Measurements from ENCODE around the gene KRR1.

Gene KRR1

GRCh38 chr12:75511116-75512048 is at the start of gene KRR1:
KRR1 (minus strand) TSS chr12:75511609; CDS start chr12:75511597, 12 bp downstream.
- no peaks in the 10 kb centered on the region for H3K36me3 Mint-ChIP-seq
- peak within 1 kb of the TSS; percentile 99 for H3K4me3 Mint-ChIP-seq
- no peaks in the 10 kb centered on the region for H3K27me3 Mint-ChIP-seq

GRCh38 chr12:75560167-75560566 is 48.8 kb upstream of the KRR1 start:
- Mint-ChIP-seq H3K9me3 (no peaks in the 10 kb centered on the region), H3K27ac (no peak overlapping the region), H3K27me3 (peaks cover 7% of the 10 kb centered on the region), H3K36me3 (no peaks in the 10 kb centered on the region), H3K4me1 (no peaks in the 10 kb centered on the region), H3K4me3 (no peak overlapping the region)

More at GRCh38 chr12:75511116-75512048, at the start of gene KRR1:
- Mint-ChIP-seq H3K9me3 (no peaks in the 10 kb centered on the region), H3K4me1 (peaks cover 40% of the 10 kb centered on the region), H3K27ac (peak within 1 kb of the TSS; percentile 98)

- Mint-ChIP-seq H3K27ac (no peak overlapping the region), H3K27me3 (peaks cover 9% of the 10 kb centered on the region), H3K4me1 (no peaks in the 10 kb centered on the region), H3K36me3 (no peaks in the 10 kb centered on the region), H3K4me3 (no peak overlapping the region), H3K9me3 (no peaks in the 10 kb centered on the region)
These were observed 46.9 kb upstream of the KRR1 start for GRCh38 chr12:75558287-75558686.

GRCh38 chr12:75556311-75556899 is 45.0 kb upstream of the KRR1 start:
- Mint-ChIP-seq H3K36me3 (no peaks in the 10 kb centered on the region), H3K27ac (no peak overlapping the region), H3K4me3 (no peak overlapping the region), H3K27me3 (peaks cover 12% of the 10 kb centered on the region), H3K4me1 (no peaks in the 10 kb centered on the region), H3K9me3 (no peaks in the 10 kb centered on the region)

GRCh38 chr12:75554556-75554880 is 43.1 kb upstream of the KRR1 start:
- Mint-ChIP-seq H3K9me3 (no peaks in the 10 kb centered on the region), H3K27ac (no peak overlapping the region), H3K27me3 (peaks cover 17% of the 10 kb centered on the region), H3K4me1 (no peaks in the 10 kb centered on the region), H3K36me3 (no peaks in the 10 kb centered on the region), H3K4me3 (no peak overlapping the region)

- no peaks in the 10 kb centered on the region for H3K9me3 Mint-ChIP-seq
- H3K4me3 Mint-ChIP-seq, result no peak overlapping the region
- peaks cover 16% of the 10 kb centered on the region for H3K27me3 Mint-ChIP-seq
- no peak overlapping the region for H3K27ac Mint-ChIP-seq
- H3K4me1 Mint-ChIP-seq, result no peaks in the 10 kb centered on the region
- H3K36me3 Mint-ChIP-seq, result no peaks in the 10 kb centered on the region
These were observed 42.6 kb upstream of the KRR1 start for GRCh38 chr12:75553836-75554555.

- no peaks in the 10 kb centered on the region for H3K36me3 Mint-ChIP-seq
- no peaks in the 10 kb centered on the region for H3K4me1 Mint-ChIP-seq
- no peak overlapping the region for H3K4me3 Mint-ChIP-seq
- H3K27ac Mint-ChIP-seq, result no peak overlapping the region
- H3K9me3 Mint-ChIP-seq, result no peaks in the 10 kb centered on the region
- H3K27me3 Mint-ChIP-seq, result peaks cover 20% of the 10 kb centered on the region
These were observed 42.0 kb upstream of the KRR1 start for GRCh38 chr12:75553398-75553797.

GRCh38 chr12:75551477-75551876 is 40.1 kb upstream of the KRR1 start:
- H3K4me3 Mint-ChIP-seq, result no peak overlapping the region
- no peaks in the 10 kb centered on the region for H3K9me3 Mint-ChIP-seq
- H3K27ac Mint-ChIP-seq, result no peak overlapping the region
- no peaks in the 10 kb centered on the region for H3K36me3 Mint-ChIP-seq
- peaks cover 22% of the 10 kb centered on the region for H3K27me3 Mint-ChIP-seq
- no peaks in the 10 kb centered on the region for H3K4me1 Mint-ChIP-seq

GRCh38 chr12:75550401-75551240 is 39.2 kb upstream of the KRR1 start:
- Mint-ChIP-seq H3K9me3 (no peaks in the 10 kb centered on the region), H3K4me3 (no peak overlapping the region), H3K27ac (no peak overlapping the region), H3K36me3 (no peaks in the 10 kb centered on the region), H3K4me1 (no peaks in the 10 kb centered on the region), H3K27me3 (peaks cover 22% of the 10 kb centered on the region)

- Mint-ChIP-seq H3K4me3 (no peak overlapping the region), H3K27me3 (peaks cover 22% of the 10 kb centered on the region), H3K9me3 (no peaks in the 10 kb centered on the region), H3K27ac (no peak overlapping the region), H3K4me1 (no peaks in the 10 kb centered on the region), H3K36me3 (no peaks in the 10 kb centered on the region)
These were observed 38.6 kb upstream of the KRR1 start for GRCh38 chr12:75549989-75550388.

GRCh38 chr12:75548879-75549278 is 37.5 kb upstream of the KRR1 start:
- Mint-ChIP-seq H3K4me1 (no peaks in the 10 kb centered on the region), H3K27me3 (peaks cover 26% of the 10 kb centered on the region), H3K27ac (no peak overlapping the region), H3K4me3 (no peak overlapping the region), H3K36me3 (no peaks in the 10 kb centered on the region), H3K9me3 (no peaks in the 10 kb centered on the region)

- Mint-ChIP-seq H3K9me3 (no peaks in the 10 kb centered on the region), H3K36me3 (no peaks in the 10 kb centered on the region), H3K27ac (no peak overlapping the region), H3K27me3 (peaks cover 20% of the 10 kb centered on the region), H3K4me3 (no peak overlapping the region), H3K4me1 (no peaks in the 10 kb centered on the region)
These were observed 34.2 kb upstream of the KRR1 start for GRCh38 chr12:75545636-75546035.

- peaks cover 11% of the 10 kb centered on the region for H3K27me3 Mint-ChIP-seq
- no peaks in the 10 kb centered on the region for H3K9me3 Mint-ChIP-seq
- H3K4me3 Mint-ChIP-seq, result no peak overlapping the region
- H3K4me1 Mint-ChIP-seq, result no peaks in the 10 kb centered on the region
- H3K36me3 Mint-ChIP-seq, result no peaks in the 10 kb centered on the region
- H3K27ac Mint-ChIP-seq, result no peak overlapping the region
These were observed 32.1 kb upstream of the KRR1 start for GRCh38 chr12:75543529-75543928.

GRCh38 chr12:75542942-75543341 is 31.5 kb upstream of the KRR1 start:
- Mint-ChIP-seq H3K4me1 (no peaks in the 10 kb centered on the region), H3K27me3 (peaks cover 10% of the 10 kb centered on the region), H3K4me3 (no peak overlapping the region)

GRCh38 chr12:75539889-75540288 is 28.5 kb upstream of the KRR1 start:
- Mint-ChIP-seq H3K9me3 (no peaks in the 10 kb centered on the region), H3K27ac (no peak overlapping the region), H3K27me3 (peaks cover 6% of the 10 kb centered on the region), H3K4me1 (no peaks in the 10 kb centered on the region), H3K4me3 (no peak overlapping the region), H3K36me3 (no peaks in the 10 kb centered on the region)

More at GRCh38 chr12:75542942-75543341, 31.5 kb upstream of the KRR1 start:
- Mint-ChIP-seq H3K36me3 (no peaks in the 10 kb centered on the region), H3K9me3 (no peaks in the 10 kb centered on the region), H3K27ac (no peak overlapping the region)
